Immature natural killer cell (primary cell): ENCODE measurements around the gene GLYR1. TPM values are rescaled to one million over a fixed set of nuclear protein-coding genes. Genes with fewer than 3 reads are reported as not detected.

Experiments
- DNase-seq, 3 donors: peaks; one replicate each; pipeline ENCODE4 v3.0.0; 2022; ENCODE audit warnings: mixed read lengths in 1 of 3
- H3K27ac Mint-ChIP-seq, 6 donors: one replicate each; pipeline ENCODE4 v1.8.0; 2020; ENCODE audit warnings: mixed read lengths in 6 of 6, mild to moderate bottlenecking in 5 of 6, inconsistent platforms in 4 of 6, moderate library complexity in 3 of 6
- H3K27me3 Mint-ChIP-seq, 3 donors: one replicate each; pipeline ENCODE4 v1.8.0; 2020 to 2021; ENCODE audit warnings: low read depth in 3 of 3, mild to moderate bottlenecking in 3 of 3, mixed read lengths in 3 of 3, moderate library complexity in 3 of 3, inconsistent platforms in 1 of 3
- H3K36me3 Mint-ChIP-seq, 3 donors: one replicate each; pipeline ENCODE4 v1.8.0; 2020; ENCODE audit warnings: mixed read lengths in 3 of 3, inconsistent platforms in 2 of 3, mild to moderate bottlenecking in 2 of 3
- H3K4me1 Mint-ChIP-seq, 2 donors: one replicate each; pipeline ENCODE4 v1.8.0; 2020; ENCODE audit warnings: inconsistent platforms in 2 of 2, mild to moderate bottlenecking in 2 of 2, mixed read lengths in 2 of 2, moderate library complexity in 1 of 2
- H3K4me3 Mint-ChIP-seq, 5 donors: one replicate each; pipeline ENCODE4 v1.8.0; 2020; ENCODE audit warnings: mild to moderate bottlenecking in 5 of 5, mixed read lengths in 5 of 5, inconsistent platforms in 3 of 5, moderate library complexity in 3 of 5
- H3K9me3 Mint-ChIP-seq, 6 donors: one replicate each; pipeline ENCODE4 v1.8.0; 2020; ENCODE audit warnings: mild to moderate bottlenecking in 6 of 6, mixed read lengths in 6 of 6, inconsistent platforms in 4 of 6, moderate library complexity in 3 of 6
- polyA plus RNA-seq, 3 donors: library from polyadenylated mRNA; unstranded; fragments of 300-500 nt; fragmentation: Illumina TruSeq; gene quantifications; one replicate each; pipeline ENCODE4 v1.2.3, GENCODE V29; 2021

The GLYR1 gene
- polyA plus RNA-seq, 3 donors from 2014 or later: 26.0 to 50.2 (median 27.9) TPM

GRCh38 chr16:4852221-4852872 is 5.3 kb upstream of the GLYR1 start:
- no peak for DNase-seq
- H3K27ac Mint-ChIP-seq: peak overlapping the region in 2 of 6 donors; percentile 4 to 15
- no peaks in the 10 kb centered on the region for H3K9me3 Mint-ChIP-seq
- H3K4me1 Mint-ChIP-seq: peaks cover 43 to 54% of the 10 kb centered on the region in 2 donors
- peaks cover 0 to 17% (median 0%) of the 10 kb centered on the region in 3 donors for H3K36me3 Mint-ChIP-seq
- no peak overlapping the region for H3K4me3 Mint-ChIP-seq
- peaks cover 0 to 7% (median 0%) of the 10 kb centered on the region in 3 donors for H3K27me3 Mint-ChIP-seq

GRCh38 chr16:4850211-4850610 is 3.1 kb upstream of the GLYR1 start:
- peaks cover 57 to 68% of the 10 kb centered on the region in 2 donors for H3K4me1 Mint-ChIP-seq
- H3K36me3 Mint-ChIP-seq: peaks cover 0 to 7% (median 0%) of the 10 kb centered on the region in 3 donors
- no peak for DNase-seq
- H3K27ac Mint-ChIP-seq: peak overlapping the region in 2 of 6 donors; percentile 25 to 69
- peak overlapping the region in 4 of 5 donors; percentile 13 to 96 (median 38) for H3K4me3 Mint-ChIP-seq
- H3K27me3 Mint-ChIP-seq: peaks cover 2 to 19% (median 6%) of the 10 kb centered on the region in 3 donors
- no peaks in the 10 kb centered on the region for H3K9me3 Mint-ChIP-seq

GRCh38 chr16:4847774-4848587 is 893 bp upstream of the GLYR1 start:
- Mint-ChIP-seq H3K4me3 (peak overlapping the region; percentile 90 to 96 (median 92)), H3K36me3 (peaks cover 0 to 13% (median 0%) of the 10 kb centered on the region in 3 donors), H3K27me3 (peaks cover 2 to 19% (median 6%) of the 10 kb centered on the region in 3 donors), H3K9me3 (no peaks in the 10 kb centered on the region), H3K27ac (peak overlapping the region; percentile 82 to 96 (median 94)), H3K4me1 (peaks cover 58 to 74% of the 10 kb centered on the region in 2 donors)
- DNase-seq: peak in 2 of 3 donors; percentile 51 to 53

- Mint-ChIP-seq H3K4me3 (peak overlapping the region; percentile 83 to 88 (median 85)), H3K4me1 (peaks cover 50 to 61% of the 10 kb centered on the region in 2 donors), H3K27me3 (peaks cover 2 to 17% (median 6%) of the 10 kb centered on the region in 3 donors), H3K36me3 (peaks cover 0 to 13% (median 0%) of the 10 kb centered on the region in 3 donors), H3K9me3 (no peaks in the 10 kb centered on the region), H3K27ac (peak overlapping the region; percentile 77 to 92 (median 90))
- DNase-seq: peak; percentile 29 to 43 (median 40)
Observed at GRCh38 chr16:4846503-4846900, 586 bp downstream of the GLYR1 start.

- Mint-ChIP-seq H3K36me3 (peaks cover 0 to 45% (median 8%) of the 10 kb centered on the region in 3 donors), H3K4me3 (no peak overlapping the region), H3K9me3 (no peaks in the 10 kb centered on the region), H3K27me3 (peaks cover 1 to 2% (median 2%) of the 10 kb centered on the region in 3 donors), H3K27ac (no peak overlapping the region), H3K4me1 (peaks cover 9 to 48% of the 10 kb centered on the region in 2 donors)
- DNase-seq: no peak
Observed at GRCh38 chr16:4840984-4841383, 6.1 kb downstream of the GLYR1 start.

- H3K27ac Mint-ChIP-seq: peak overlapping the region in 1 of 6 donors; percentile 8
- peaks cover 0 to 44% (median 8%) of the 10 kb centered on the region in 3 donors for H3K36me3 Mint-ChIP-seq
- H3K9me3 Mint-ChIP-seq: no peaks in the 10 kb centered on the region
- DNase-seq: no peak
- H3K27me3 Mint-ChIP-seq: peaks cover 0 to 2% (median 2%) of the 10 kb centered on the region in 3 donors
- H3K4me3 Mint-ChIP-seq: no peak overlapping the region
- peaks cover 0 to 38% of the 10 kb centered on the region in 2 donors for H3K4me1 Mint-ChIP-seq
Observed at GRCh38 chr16:4839942-4840341, 7.1 kb downstream of the GLYR1 start.

- Mint-ChIP-seq H3K27ac (peak overlapping the region in 1 of 6 donors; percentile 37), H3K36me3 (peaks cover 0 to 33% (median 8%) of the 10 kb centered on the region in 3 donors), H3K27me3 (peaks cover 0 to 2% (median 2%) of the 10 kb centered on the region in 3 donors), H3K4me3 (no peak overlapping the region), H3K4me1 (peaks cover 4 to 39% of the 10 kb centered on the region in 2 donors), H3K9me3 (no peaks in the 10 kb centered on the region)
- DNase-seq: no peak
Observed at GRCh38 chr16:4837733-4838501, 9.2 kb downstream of the GLYR1 start.

- Mint-ChIP-seq H3K4me1 (peaks cover 7 to 41% of the 10 kb centered on the region in 2 donors), H3K27me3 (peaks cover 0 to 2% (median 2%) of the 10 kb centered on the region in 3 donors), H3K4me3 (no peak overlapping the region), H3K27ac (peak overlapping the region in 2 of 6 donors; percentile 9 to 66), H3K36me3 (peaks cover 6 to 41% (median 13%) of the 10 kb centered on the region in 3 donors), H3K9me3 (no peaks in the 10 kb centered on the region)
- DNase-seq: no peak
Observed at GRCh38 chr16:4836727-4837126, 10.4 kb downstream of the GLYR1 start.

- H3K27ac Mint-ChIP-seq: peak overlapping the region in 1 of 6 donors; percentile 35
- peaks cover 13 to 40% (median 19%) of the 10 kb centered on the region in 3 donors for H3K36me3 Mint-ChIP-seq
- H3K9me3 Mint-ChIP-seq: no peaks in the 10 kb centered on the region
- H3K4me1 Mint-ChIP-seq: peaks cover 9 to 30% of the 10 kb centered on the region in 2 donors
- no peak overlapping the region for H3K4me3 Mint-ChIP-seq
- H3K27me3 Mint-ChIP-seq: peaks cover 0 to 2% (median 2%) of the 10 kb centered on the region in 3 donors
- DNase-seq: no peak
Observed at GRCh38 chr16:4833584-4833983, 13.5 kb downstream of the GLYR1 start.

- Mint-ChIP-seq H3K36me3 (peaks cover 13 to 40% (median 19%) of the 10 kb centered on the region in 3 donors), H3K27me3 (peaks cover 0 to 2% (median 2%) of the 10 kb centered on the region in 3 donors), H3K27ac (peak overlapping the region in 2 of 6 donors; percentile 6 to 34), H3K4me3 (no peak overlapping the region), H3K9me3 (no peaks in the 10 kb centered on the region), H3K4me1 (peaks cover 9 to 26% of the 10 kb centered on the region in 2 donors)
- no peak for DNase-seq
Observed at GRCh38 chr16:4832698-4833343, 14.3 kb downstream of the GLYR1 start.

GRCh38 chr16:4831616-4832015 is 15.5 kb downstream of the GLYR1 start:
- H3K36me3 Mint-ChIP-seq: peaks cover 13 to 42% (median 24%) of the 10 kb centered on the region in 3 donors
- H3K4me1 Mint-ChIP-seq: peaks cover 9 to 18% of the 10 kb centered on the region in 2 donors
- H3K27ac Mint-ChIP-seq: no peak overlapping the region

GRCh38 chr16:4830408-4830807 is 16.7 kb downstream of the GLYR1 start:
- Mint-ChIP-seq H3K4me1 (peaks cover 9 to 12% of the 10 kb centered on the region in 2 donors), H3K9me3 (no peaks in the 10 kb centered on the region), H3K4me3 (no peak overlapping the region), H3K27ac (peak overlapping the region in 2 of 6 donors; percentile 50 to 59), H3K36me3 (peaks cover 13 to 40% (median 24%) of the 10 kb centered on the region in 3 donors), H3K27me3 (no peaks in the 10 kb centered on the region)
- no peak for DNase-seq

More at GRCh38 chr16:4831616-4832015, 15.5 kb downstream of the GLYR1 start:
- no peaks in the 10 kb centered on the region for H3K9me3 Mint-ChIP-seq
- no peak for DNase-seq
- H3K4me3 Mint-ChIP-seq: no peak overlapping the region
- H3K27me3 Mint-ChIP-seq: no peaks in the 10 kb centered on the region
